HuH-7.5 (cell line): Measurements from ENCODE around the gene UVRAG.
"Not testable (repeated sequence)": the region's sequence is repeated elsewhere in the genome, so short reads cannot be mapped to it uniquely, and the experiment has no call there.

ENCODE experiments used
- DNase-seq: peaks from one replicate; pipeline ENCODE4 v3.0.0; 2011; ENCODE audit warnings: low spot score

UVRAG gene

GRCh38 chr11:75845324-75845723 is 30.3 kb downstream of the UVRAG start:
- no peak for DNase-seq

DNA sequence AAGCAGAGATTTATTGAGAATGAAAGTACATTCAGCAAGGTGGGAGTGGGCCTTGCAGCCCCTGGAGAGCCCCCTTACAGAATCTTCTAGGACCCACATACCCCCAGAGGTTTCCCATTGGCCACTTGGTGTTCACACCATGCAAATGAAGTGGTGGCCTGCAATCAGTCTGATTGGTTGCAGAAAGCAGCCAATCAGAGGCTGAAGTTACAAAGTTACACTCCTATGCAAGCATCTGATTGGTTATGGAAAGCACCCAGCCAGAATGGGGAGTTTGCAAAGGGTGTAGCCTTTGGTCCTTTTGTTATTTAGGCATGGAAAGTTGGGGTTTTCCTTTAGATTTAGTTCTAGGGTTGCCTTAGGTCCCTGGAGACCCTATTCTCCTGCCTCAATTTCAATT is 34.9 kb downstream of the UVRAG start:
- DNase-seq, result no peak

DNA sequence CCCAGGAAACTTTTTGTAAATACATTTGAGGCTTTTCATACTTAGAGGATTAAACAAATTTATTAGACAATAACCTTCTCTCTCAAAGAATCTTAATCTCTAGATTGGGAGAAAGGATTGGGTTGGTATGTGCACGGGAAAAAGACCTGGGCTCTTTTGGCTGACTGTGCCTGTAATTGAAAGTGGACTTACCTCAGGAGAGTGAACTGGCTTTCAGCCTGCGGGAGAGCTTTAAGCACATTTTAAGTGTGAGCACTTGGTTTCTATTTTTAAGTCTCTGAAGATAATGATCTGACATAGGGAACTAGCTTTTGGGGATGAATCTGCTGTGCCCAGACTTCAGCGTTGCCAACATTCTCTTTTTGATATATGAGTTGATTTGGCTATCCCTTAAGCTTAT is 35.8 kb downstream of the UVRAG start:
- DNase-seq, result no peak

DNA sequence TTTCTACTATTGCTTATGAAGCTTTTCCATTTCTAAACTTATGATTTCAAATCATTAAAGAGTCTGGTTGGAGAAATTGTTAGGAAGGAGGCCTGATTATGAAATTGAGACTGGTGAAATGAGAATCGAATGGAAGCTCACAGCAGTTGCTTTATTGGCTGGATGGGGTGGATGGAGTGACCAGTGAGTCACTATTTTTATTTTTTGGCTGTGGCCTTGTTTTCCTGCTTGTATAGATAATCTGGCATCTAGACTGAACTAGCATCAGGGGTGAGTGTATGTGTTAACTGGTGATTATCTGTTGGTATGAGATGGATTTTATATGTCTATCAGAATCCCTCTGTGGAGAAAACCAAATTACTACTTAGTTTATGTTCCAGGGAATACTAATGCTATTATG is 36.2 kb downstream of the UVRAG start:
- DNase-seq, result no peak

- DNase-seq, result no peak
Measured at GRCh38 chr11:75852406-75853017, 37.5 kb downstream of the UVRAG start.

DNA sequence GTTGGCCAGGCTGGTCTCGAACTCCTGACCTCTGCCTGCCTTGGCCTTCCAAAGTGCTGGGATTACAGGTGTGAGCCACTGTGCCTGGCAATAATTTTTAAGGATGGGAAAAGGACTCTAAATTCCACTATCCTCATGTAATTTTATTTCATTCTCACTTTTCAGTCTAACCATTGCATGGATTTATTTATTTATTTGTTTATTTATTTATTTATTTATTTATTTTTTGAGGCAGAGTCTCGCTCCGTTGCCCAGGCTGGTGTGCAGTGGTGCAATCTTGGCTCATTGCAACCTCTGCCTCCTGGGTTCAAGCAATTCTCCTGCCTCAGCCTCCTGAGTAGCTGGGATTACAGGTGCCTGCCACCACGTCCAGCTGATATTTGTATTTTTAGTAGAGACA is 38.6 kb downstream of the UVRAG start:
- DNase-seq, result not testable (repeated sequence)

DNA sequence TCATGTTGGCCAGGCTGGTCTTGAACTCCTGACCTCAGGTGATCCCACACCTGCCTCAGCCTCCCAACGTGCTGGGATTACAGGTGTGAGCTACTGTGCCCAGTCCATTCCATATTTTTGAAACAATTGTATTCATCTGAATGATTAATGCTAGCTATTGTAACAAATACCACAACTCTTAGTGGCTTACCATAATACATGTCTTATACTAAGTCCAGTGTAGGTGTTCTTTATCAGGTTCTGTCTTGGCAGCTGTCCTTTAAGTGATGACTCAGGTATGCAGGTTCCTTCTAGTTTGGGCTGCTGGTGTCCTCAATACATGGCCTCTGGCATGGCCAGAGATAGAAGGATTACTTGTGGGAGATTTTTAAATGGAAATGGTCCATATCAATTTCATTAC is 39.0 kb downstream of the UVRAG start:
- DNase-seq, result no peak

DNA sequence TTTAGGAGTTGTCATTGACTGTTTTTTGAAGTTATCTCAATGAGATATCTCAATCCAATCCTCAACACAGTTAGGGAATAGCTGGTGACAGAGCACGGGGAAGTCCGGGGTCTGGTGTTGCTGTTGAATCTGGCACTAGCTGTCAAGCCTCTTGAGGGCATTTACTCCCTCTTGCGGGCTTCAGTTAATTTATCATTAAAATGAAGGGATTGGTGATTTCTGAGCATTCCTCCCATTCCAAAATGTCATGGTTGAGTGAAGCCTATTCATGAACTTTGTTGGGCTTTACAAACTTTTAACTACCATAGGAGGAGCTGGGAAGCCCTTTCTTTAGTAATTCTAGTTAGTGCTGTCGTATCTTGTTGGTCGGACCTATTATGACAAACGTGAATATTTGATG is 40.2 kb downstream of the UVRAG start:
- no peak for DNase-seq

DNA sequence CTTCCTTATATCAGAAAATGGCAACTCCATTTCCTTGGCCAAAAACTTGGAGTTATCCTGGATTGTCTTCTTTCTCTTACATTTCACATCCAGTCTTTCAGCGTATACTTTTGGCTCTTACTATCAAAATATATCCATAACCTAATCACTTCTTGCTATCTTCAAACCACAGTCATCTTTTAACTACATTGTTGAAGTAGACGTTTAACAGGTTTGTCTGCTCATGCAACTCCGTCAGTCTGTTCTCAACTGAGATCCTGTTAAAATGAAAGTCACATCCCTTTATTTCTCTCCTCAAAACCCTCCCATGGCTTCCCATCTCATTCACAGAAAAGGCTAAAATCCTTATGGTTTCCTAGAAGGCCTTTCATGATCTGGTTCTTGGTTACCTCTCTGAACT is 41.9 kb downstream of the UVRAG start:
- DNase-seq, result no peak

DNA sequence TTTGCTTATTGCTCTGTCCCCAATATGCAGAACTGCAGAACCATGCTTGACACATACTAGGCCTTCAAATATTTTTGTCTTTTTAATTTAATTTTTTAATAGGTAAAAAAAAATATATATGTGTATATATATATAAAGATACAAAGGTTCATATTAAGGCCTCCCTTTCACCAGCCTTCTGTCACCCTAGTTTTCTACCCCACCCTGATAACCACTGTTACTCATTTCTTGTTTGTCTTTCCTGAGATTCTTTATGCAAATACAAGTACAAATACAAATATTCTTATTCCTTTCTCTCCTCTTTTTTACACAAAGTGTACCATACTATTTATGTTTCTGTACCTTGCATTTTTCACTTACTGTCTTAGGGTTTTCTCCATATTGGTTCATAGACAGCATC is 43.0 kb downstream of the UVRAG start:
- no peak for DNase-seq

GRCh38 chr11:75858613-75859012 is 43.6 kb downstream of the UVRAG start:
- no peak for DNase-seq

DNA sequence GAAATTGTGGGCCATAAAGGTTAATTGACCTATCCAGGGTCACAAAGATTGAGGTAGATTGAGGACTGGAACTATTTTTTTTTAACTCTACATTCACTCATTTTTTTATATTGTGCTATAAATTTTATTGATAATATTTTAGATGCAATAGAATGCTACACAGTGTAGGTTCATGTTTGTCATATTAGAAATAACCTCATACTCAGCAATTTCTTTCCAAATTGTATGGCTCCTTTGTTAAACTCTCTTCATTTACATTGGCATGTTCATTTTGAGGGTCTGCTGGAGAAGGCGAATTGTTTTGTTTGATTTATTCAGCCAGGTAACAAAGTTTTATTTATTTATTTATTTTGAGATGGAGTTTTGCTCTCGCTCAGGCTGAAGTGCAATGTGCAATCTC is 44.6 kb downstream of the UVRAG start:
- DNase-seq, result no peak

GRCh38 chr11:75862437-75862836 is 47.4 kb downstream of the UVRAG start:
- no peak for DNase-seq

- peak; percentile 23 for DNase-seq
Measured at GRCh38 chr11:75867778-75868374, 52.9 kb downstream of the UVRAG start.

- no peak for DNase-seq
Measured at GRCh38 chr11:75868990-75869389, 54.0 kb downstream of the UVRAG start.

DNA sequence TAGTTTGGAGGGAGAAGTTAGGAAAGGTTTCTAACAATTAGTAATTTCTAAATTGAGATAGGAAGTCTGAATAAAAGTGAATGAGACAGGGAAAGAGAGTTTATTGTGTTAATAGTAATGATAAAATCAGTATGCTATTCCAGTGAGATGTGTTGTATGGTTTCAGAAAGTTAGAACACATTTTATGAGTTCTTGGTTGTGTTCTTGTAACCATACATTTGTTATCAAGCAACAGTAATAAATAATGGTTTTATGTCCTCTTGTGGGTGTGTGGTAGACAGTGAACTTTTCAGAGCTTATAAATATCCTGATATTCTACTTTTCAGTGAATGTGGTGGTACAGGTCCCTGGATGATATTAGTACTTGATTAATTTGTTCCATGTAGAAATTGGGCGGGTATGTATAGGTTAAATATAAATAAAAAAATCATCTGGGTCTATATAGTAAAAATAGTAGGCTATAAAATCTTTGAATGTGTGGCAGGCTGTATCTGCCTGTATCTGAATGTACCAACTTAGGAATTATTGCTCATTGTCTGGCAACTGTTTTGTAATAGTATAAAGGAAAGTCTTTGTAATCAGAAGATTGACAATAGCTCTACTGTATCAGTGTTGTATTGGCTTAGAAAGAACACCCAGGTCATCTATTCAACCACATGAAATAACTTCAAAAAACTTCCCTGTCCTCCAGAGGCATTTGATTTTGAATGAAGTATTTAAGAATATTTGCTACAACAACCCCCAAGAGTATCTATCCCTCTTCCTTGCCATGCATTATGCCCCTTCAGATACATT is 54.8 kb downstream of the UVRAG start:
- no peak for DNase-seq

- no peak for DNase-seq
Measured at GRCh38 chr11:75872887-75873416, 57.9 kb downstream of the UVRAG start.

- no peak for DNase-seq
Measured at GRCh38 chr11:75873417-75874221, 58.6 kb downstream of the UVRAG start.

DNA sequence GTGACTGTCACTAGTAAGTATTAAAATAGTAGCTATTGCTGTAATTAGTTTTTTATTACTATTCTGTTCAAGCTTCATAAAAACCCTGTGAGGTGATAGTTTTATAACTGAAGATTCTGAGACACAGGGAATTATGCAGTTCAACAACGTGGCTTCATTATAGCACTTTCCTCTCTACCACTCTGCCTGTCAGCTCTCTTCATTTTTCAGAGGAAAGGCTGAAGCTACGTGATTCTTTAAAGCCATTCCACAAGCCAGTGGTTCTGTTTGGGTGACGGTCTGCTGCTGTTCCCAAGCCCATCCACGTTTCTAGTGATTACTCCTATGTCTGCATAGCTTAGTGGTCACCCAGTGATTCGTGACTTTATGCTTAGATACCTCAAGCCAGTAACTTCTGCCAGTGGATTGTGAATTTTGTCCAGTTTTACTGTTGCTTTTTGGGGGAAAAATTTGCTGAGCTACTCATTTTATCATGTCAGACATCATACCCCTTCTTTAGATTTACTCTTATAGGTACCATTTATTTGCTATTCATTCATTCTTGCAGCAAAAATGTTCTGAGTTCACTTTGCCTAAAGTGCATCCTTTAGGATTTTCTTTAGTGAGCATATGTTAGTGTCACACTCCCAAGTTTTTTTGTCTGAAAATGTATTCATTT is 59.8 kb downstream of the UVRAG start:
- DNase-seq, result no peak

- DNase-seq, result not testable (repeated sequence)
Measured at GRCh38 chr11:75877327-75877726, 62.3 kb downstream of the UVRAG start.

- DNase-seq, result not testable (repeated sequence)
Measured at GRCh38 chr11:75877931-75878330, 62.9 kb downstream of the UVRAG start.

DNA sequence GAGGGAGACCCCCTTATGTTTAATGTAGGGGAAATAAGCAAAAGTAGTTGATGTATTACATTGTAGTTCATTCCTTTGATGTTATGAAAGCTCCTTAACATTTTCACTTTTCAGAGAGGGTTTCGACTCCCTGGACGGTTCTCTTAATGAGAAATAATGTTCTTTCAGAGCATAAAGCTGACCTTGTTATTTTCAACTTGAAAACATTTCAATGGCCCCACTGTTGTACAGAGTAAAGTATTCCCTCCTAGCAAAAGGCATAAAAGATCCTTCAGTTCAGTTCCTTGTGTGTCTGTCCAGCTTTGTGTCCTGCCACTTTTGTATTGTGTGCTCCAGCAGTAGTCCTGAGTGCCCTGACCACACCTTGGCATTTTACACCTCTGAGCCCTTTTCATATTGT is 63.9 kb downstream of the UVRAG start:
- DNase-seq, result no peak
